NK-92 (cell line): ENCODE measurements around the gene ANKRD40CL.
"Not testable (repeated sequence)": the region's sequence is repeated elsewhere in the genome, so short reads cannot be mapped to it uniquely, and the experiment has no call there.

ENCODE experiments used
- DNase-seq: peaks from one replicate; lab custom pipeline; 2025; ENCODE audit not compliant: unreplicated experiment; lab: John Stamatoyannopoulos, UW

ANKRD40CL gene

DNA sequence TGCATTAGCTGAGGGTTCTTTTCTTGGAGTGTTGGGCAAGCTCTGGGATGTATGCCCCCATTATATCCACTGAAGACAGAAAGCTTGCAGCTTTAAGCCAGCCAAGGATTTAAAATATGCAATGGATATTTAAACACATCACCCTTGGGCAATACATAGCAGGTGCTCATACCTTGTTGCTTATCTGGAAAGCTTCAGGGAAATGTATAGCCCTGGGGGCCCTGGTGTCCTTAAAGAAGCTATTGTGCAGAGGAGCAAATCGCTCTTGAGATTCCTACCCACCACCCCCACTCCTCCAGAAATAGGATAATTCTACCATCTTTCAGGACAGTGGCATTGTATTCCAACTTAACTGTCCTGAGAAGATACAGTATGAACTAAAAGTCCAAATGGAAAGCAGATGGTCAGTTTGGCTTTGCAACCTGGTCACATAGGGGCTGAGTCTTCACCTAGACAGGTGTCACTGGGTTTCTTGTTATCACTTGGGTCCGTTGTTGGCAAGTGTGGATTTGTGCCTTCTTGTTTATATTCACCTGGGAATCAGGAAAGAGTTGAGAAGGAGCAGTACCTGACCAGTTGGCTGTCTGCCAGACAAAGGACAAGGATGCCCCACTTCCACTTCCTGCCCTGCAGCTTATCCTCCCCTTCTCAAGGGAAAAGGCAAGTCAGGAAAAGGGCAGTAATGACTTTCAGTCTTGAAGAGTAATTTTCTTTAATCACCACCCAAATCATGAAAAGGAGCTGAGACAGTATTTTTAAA is 3.4 kb downstream of the ANKRD40CL start:
- DNase-seq = no peak

DNA sequence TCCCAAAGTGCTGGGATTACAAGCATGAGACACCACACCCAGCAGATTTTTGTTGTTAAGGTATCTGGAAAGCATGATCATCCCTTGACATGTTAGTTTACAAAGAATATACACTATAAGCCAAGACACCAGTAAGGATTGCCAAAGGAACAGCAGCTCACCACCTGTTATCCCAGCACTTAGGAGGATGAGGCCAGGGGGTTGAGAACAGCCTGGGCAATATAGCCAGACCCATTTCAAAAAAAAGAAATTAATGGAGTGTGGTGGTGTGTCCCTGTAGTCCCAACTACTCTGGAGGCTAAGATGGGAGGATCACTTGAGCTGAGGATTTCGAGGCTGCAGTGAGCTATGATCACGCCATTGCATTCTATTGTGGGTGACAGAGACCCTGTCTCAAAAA is 5.1 kb downstream of the ANKRD40CL start:
- no peak for DNase-seq

DNA sequence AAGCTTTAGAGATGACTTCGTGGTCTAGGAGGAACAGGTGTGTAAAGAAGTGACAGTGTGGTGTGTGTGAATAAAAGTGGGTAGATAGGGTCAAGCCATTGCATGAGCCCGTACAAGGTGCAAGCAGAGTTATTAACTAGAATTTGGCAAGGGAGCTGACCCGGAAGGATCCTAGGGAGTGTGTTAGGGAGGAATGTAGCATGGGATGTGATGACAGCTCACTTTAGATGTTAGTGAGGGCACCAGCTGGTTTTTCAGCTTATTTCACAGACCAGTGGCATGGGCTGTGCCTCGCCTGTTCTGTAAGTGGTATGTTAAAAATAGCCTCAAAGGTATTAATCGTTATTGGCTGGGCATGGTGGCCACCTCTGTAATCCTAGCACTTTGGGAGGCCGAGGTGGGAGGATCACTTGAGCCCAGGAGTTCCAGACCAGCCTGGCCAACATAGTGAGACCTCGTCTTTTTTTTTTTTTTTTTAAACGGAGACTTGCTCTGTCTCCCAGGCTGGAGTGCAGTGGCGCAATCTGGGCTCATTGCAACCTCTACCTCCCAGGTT is 8.3 kb downstream of the ANKRD40CL start:
- DNase-seq = no peak

DNA sequence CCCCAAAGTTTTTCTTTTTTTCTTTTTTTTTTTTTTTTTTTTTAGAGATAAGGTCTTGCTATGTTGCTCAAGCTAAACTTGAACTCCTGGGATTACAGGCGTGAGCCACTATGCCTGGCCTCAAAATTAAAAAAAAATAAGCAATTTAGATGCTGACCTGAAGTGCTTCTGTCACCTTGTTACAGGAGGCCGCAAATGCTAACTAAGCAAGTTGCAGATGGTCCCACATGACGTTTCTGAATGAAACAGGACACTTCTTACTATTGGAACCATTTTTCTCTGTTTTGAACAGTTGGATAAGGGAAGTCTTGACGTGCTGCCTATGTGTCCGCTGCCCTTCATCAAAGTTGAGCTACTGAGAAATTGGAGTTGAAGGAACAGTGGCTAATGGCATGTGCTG is 8.8 kb downstream of the ANKRD40CL start:
- DNase-seq = no peak

DNA sequence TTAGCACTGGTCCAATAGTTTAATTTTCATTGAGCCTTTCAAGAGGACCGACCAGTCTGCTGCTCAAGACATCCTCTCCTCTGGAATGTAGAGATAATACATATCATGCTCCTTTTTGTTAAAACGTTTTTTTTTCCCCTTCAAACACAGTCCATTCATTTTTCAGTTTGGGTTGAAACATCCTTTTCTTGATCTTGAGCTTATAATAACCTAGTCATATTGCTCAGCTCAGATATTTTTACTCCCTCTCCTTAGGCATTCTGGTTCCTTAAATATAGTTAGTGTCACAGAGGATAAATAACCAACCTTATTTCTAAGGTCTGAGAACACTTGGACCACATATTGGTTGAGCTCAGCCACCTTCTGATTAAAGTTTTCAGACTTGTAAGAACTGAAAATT is 12.8 kb downstream of the ANKRD40CL start:
- no peak for DNase-seq

DNA sequence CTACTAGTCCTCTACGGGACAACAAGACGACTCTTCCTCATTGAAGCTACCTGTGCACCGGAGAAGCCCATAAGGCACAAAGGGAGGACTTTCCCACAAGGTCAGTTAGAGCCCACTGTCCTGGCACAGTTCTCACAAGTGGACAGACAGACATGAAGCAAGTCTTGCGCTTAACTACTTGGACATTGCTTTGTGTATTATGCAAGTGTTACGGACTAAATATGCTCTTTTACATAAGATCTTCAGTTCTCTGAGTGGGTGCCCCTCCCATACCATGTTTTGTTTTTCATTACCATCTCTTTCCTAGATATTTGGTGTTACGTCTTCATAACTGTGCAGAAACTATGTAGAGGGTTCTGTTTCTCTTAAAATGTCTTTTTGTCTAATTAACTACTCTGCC is 18.1 kb downstream of the ANKRD40CL start:
- no peak for DNase-seq

DNA sequence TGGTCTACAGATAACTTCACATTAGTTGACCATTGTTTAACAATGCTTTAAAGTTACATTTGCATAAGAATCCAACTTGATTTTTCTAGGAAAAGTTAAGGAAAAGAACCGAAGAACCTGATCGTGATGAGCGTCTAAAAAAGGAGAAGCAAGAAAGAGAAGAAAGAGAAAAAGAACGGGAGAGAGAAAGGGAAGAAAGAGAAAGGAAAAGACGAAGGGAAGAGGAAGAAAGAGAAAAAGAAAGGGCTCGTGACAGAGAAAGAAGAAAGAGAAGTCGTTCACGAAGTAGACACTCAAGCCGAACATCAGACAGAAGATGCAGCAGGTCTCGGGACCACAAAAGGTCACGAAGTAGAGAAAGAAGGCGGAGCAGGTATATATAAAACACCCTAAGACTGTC is 21.7 kb downstream of the ANKRD40CL start:
- no peak for DNase-seq

DNA sequence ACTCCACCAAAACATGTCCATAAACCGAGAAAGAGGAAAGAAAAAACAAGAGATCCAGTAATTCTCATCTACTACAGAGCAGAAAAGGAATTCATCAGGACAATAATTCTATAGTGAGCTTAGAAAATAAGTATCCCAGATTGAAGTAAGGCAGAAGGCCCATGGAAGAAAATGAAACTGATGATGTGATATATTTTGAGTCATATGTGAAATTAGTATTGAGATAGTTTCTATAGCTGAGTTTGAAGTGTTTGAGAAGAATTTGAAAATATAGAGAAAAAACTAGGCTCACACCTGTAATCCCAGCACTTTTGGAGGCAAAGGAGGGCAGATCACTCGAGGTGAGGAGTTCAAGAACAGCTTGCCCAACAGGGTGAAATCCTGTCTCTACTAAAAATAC is 28.2 kb downstream of the ANKRD40CL start:
- DNase-seq = no peak

DNA sequence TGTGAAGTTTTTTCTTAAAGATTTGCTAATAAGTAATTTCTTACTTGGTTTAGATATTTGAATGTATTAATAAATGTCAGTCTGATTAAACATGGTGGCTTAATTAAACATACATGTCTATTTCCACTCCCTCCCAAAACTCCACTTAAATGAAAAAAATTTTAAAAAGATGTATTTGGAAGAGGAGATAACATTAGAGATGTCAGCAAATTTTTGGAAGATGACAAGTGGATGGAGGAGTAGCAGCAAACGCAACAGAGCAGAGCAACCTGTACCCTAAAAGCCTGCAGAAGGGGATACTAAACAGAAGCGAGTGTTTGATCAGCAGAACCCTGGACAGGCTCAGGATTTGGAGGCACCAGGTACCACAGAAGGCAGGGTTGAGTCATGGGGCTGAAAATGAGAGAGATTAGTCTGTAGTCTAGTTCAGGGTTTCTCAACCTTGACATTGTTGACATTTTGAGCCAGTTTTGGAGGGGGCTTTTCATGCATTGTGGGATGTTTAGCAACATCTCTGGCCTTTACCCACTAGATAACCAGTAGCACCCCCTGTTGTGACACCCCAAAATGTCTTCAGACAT is 30.1 kb downstream of the ANKRD40CL start:
- DNase-seq = no peak

DNA sequence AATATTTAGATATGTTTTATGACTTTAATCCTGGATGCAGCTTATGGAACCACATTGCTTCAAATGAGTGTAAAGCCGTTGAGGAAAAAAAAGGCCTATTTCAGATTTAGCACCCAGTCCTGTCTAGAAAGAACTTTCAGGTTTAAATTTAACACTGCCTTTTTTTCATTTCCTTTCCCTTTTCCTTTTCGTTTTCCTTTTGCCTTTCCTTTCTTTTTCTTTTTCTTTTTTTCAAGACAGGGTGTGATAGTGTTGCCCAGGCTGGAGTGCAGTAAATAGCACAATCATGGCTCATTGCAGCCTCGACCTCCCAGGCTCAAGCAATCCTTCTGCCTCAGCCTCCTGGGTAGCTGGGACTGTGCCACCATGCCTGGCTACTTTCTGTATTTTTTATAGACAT is 32.0 kb downstream of the ANKRD40CL start:
- DNase-seq = no peak

DNA sequence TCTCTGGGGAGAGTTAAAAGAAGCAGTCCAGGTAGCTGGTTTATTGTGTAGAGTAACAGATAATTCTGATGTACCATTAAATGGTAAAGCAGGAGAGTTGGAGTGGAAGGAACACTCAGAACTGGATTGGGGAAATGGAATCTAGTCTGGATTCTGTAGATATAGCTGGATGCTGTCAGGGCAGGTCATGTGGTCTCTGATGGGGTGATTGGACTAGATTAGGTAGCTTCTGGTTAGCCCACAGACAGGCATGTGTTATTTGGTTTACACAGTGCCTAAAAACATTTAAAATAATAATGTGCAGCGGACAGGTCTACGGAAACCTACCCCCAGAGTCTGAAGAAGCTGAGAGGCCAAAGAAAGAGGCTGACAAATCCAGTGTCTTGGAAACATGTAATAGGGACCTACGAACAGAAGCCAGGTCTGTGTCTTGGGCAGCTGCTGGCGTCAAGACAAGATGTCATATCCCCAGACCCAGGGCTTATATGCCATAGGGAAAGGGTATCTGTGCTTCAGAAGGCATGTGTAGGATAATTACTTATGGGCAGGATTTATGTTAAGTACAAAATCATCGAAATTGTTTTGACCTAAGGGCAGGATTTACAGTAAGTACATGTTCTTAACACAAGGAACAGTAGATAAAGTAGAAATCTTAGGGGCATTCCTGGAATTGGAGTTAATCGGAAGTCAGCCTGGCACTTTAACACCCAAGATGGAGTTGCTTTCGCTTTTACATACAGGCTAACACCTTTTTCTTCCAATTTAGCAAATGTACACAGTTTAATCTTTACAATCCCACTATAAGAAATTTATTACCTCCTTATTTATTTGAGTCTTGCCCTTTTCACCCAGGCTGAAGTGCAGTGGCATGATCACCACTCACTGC is 35.5 kb downstream of the ANKRD40CL start:
- no peak for DNase-seq

DNA sequence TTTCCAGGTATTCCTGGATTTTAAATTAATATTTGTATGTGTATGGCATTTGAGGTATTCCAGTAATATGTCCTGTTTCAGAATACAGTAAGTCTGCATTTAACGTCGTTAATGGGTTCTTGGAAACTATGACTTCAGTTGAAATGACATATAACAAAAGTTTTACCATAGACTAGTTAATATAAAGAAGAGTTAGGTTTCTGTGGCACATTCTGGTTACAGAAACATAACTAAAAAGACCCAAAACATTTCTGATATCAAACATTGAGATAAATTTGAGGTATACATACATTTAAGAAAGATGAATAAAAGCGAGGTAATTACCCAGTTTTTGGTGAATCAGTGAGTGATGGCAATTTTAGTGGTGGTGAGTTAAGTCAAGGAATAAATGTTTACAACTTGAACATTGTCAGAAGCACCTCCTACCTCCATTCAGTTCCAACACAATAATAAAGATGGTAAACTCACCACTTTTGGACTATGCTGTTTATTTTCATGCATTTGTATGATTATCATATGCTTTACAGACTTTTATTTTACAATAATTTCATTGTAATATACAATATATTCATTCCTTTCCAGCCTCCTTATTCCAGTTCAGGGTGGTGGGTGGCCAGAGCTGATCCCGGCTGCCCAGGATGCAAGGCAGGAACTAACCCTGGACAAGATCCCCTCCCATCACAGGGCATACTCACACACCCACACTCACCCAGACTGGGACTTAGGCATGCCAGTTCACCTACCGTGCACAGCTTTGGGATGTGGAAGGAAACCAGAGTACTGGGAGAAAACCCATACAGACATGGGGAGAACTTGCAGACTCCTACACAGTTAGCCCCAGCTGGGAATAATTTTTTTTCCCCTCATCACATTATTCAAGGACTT is 38.2 kb downstream of the ANKRD40CL start:
- DNase-seq = no peak

DNA sequence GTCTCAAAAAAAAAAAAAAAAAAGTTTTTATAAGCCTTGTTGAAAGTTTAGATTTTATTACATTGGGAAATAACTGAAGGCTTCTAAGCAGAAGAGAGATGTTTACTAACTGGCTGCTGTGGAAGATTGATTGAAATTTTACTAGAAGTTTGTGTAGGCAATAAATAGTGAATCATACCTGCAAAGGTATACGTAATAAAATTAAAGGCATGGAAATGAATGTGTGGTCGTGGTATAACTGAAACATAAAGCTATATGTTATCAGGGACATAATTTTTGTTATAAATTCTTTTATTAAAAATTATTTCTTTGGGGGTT is 39.2 kb downstream of the ANKRD40CL start:
- no peak for DNase-seq

DNA sequence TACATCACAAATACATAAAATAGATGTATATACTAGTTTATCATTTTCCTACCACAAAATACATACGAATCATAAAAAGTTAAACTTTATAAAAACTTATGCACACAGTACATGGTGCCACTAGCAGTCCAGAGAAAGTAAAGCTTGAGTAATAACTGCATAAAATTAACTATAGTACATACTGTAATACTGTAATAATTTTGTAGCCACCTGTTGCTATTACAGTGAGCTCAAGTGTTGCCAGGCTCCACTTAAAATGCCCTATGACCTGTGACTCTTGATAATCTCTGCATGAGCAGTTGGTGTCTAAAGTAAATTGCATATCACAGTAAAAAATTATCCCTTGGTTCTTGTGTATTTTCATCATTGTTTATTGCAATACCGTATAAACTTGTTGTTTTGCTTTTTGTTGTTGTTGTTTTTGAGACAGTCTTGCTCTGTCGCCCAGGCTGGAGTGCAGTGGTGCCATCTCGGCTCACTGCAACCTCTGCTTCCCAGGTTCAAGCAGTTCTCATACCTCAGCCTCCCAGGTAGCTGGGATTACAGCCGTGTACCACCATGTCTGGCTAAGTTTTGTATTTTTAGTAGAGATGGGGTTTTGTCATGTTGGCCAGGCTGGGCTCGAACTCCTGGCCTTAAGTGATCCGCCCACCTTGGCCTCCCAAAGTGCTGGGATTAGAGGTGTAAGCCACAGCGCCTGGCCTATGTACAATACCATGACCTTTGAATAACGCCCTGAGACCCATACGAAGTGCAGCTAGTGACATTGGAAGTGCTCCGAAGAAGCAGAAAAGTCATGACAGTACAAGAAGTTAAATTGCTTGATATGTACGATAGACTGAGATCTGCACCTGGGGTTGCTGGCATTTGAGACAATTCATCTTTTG is 41.3 kb downstream of the ANKRD40CL start:
- no peak for DNase-seq

DNA sequence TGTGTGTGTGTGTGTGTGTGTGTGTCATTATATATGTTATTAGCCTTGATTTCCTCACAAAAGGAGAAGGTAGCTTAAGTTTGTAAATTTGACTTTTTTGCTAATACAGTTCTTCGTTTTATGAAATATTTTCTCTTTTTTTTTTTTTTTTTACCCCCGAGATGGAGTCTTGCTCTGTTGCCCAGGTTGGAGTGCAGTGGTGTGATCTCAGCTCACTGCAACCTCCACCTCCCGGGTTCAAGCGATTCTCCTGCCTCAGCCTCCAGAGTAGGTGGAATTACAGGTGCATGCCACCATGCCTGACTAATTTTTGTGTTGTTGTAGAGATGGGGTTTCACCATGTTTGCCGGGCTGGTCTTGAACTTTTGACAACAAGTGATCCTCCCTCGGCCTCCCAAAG is 42.7 kb downstream of the ANKRD40CL start:
- DNase-seq = not testable (repeated sequence)

DNA sequence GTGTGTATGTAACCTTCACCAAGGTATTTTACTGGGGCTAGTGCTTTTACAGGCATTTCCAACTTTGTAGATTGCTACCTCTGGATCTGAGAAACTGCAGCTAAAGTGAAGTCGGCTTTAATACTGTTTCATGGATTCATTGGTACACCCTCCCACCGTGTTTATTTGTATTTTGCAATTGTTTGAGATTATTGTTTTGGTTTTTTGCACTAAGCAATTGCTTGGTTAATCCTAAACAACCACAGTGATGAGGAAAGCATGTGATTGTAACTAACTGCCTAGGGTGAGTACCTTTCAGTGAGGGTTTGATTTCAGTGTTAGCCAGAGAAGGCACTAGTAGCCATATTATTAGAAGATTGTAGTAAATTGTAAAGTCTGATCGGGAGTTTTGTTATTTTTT is 44.6 kb downstream of the ANKRD40CL start:
- DNase-seq = no peak

DNA sequence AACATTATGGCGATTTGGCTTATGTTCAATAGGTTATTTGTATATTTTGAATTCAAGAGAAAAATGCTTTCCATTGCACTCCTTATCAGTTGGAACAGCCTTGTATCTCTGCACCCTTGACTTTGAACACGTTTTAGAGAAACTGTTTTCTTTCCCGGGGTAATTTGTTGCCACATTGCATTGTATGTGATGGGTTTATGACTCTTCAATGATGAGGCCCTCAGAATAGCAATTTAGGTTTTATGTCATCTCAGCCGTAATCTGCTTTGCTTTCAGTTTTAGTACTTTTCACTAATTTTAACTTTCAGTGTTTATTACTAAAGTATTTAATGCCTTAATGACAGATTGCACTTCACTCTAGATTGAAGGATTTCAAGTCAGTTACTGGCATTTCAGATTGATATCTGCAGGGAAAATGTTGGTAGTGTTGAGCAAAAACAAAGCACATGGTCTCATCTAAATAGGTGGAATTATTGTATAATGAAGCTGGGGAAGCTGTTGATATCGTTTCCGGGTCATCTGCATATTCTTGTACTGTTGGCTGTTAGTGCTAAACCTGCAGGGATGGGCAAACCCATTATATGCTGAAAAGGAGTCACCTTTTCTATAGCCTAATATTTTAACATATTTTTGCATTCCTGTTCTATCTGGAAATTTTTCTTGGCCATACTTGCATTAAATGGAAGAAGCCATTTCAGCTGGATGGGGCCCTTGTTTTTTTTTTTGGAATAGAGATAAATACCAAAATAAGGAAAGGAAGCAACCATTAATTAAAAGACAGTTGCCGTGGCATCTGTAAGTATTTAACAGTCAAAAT is 45.9 kb downstream of the ANKRD40CL start:
- no peak for DNase-seq

DNA sequence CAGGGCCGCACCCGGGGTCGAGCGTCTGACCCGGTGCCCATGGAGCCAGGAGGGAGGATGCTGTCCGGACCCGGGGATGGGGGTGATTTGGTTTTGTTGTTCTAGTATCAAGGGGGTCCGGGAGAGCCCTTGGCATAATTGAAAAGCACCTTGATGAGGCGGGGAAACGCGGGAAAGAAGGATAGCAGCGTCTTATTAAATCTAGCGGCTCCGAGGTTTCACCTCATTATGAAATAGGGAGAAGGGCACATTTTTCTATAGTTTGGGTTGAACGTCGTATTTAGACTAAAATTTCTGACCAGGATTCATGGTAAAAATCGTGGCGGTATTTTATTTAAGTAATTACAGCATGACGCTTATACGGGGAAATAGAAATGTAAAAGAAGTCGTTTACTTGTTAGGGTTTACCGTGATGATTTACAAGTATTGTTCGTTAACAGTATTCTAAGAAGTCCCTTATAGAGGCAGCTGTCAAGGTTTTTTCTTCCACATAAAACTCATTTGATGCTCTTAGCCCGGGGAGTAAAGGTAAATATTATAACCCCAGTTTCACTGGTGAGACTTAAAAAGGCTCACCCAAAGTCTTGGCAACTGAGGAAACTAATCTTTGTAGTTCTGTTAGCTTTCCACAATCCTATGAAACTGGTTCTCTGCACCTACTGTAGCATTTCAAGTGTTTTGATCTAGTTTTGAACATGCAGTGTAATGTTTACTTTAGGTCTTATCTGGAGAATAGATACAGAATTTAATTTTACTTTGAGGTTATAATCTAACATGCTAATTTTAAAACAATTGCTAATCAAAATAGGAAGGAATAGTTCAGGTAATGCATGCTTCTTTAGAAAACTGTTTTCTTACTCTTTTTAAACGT is 47.2 kb downstream of the ANKRD40CL start:
- DNase-seq = no peak
